Neural progenitor cell (in vitro differentiated cells): Measurements from ENCODE around the gene MRNIP. TPM values are rescaled to one million over a fixed set of nuclear protein-coding genes. Genes with fewer than 3 reads are reported as not detected.

Experiments
- DNase-seq: peaks from one replicate; pipeline ENCODE4 v3.0.0-alpha.2; 2016; ENCODE audit warnings: low spot score
- H2AFZ ChIP-seq: fragments of 200-600 bp; sonication (generic); replicated peaks from 2 replicates; pipeline ENCODE4 v1.6.1; 2016; ENCODE audit warnings: antibody characterized with exemption
- H3F3A ChIP-seq: fragments of 200-600 bp; sonication (generic); 2 replicates; pipeline ENCODE4 v1.6.1; 2016; ENCODE audit warnings: antibody characterized with exemption, low read depth
- H3K27ac ChIP-seq: fragments of 200-600 bp; sonication (generic); 2 replicates; pipeline ENCODE4 v1.5.1; 2016; ENCODE audit warnings: mild to moderate bottlenecking
- H3K27me3 ChIP-seq: fragments of 200-600 bp; sonication (generic); 2 replicates; pipeline ENCODE4 v1.6.1; 2016; ENCODE audit warnings: mild to moderate bottlenecking, moderate library complexity
- H3K36me3 ChIP-seq: fragments of 200-600 bp; sonication (generic); 2 replicates; pipeline ENCODE4 v1.5.1; 2016
- H3K4me1 ChIP-seq: fragments of 200-600 bp; sonication (generic); 2 replicates; pipeline ENCODE4 v1.6.1; 2016; ENCODE audit warnings: mixed run types
- H3K4me2 ChIP-seq: fragments of 200-600 bp; sonication (generic); 2 replicates; pipeline ENCODE4 v1.6.1; 2016
- H3K4me3 ChIP-seq: fragments of 200-600 bp; sonication (generic); 2 replicates; pipeline ENCODE4 v1.5.1; 2016
- H3K79me2 ChIP-seq: fragments of 200-600 bp; sonication (generic); 2 replicates; pipeline ENCODE4 v1.6.1; 2016; ENCODE audit warnings: low read depth
- H3K9ac ChIP-seq: fragments of 200-600 bp; sonication (generic); 2 replicates; pipeline ENCODE4 v1.6.1; 2016
- H3K9me3 ChIP-seq: fragments of 200-600 bp; sonication (generic); 2 replicates; pipeline ENCODE4 v1.5.1; 2016; ENCODE audit warnings: low read depth
- H4K20me1 ChIP-seq: fragments of 200-600 bp; sonication (generic); 2 replicates; pipeline ENCODE4 v1.6.1; 2016; ENCODE audit warnings: low read depth
- H3K27ac Mint-ChIP-seq: 3 replicates; pipeline ENCODE4 v1.8.0; 2021; ENCODE audit warnings: mixed read lengths
- H3K27me3 Mint-ChIP-seq: 2 replicates; pipeline ENCODE4 v1.8.0; 2022; ENCODE audit warnings: low read depth, mild to moderate bottlenecking, inconsistent platforms, moderate library complexity, mixed read lengths; ENCODE audit not compliant: insufficient read depth
- H3K36me3 Mint-ChIP-seq: 3 replicates; pipeline ENCODE4 v1.8.0; 2021; ENCODE audit warnings: mixed read lengths
- H3K4me1 Mint-ChIP-seq: 3 replicates; pipeline ENCODE4 v1.8.0; 2021; ENCODE audit warnings: mixed read lengths
- H3K4me3 Mint-ChIP-seq: 3 replicates; pipeline ENCODE4 v1.8.0; 2021; ENCODE audit warnings: mild to moderate bottlenecking, moderate library complexity, mixed read lengths
- H3K9me3 Mint-ChIP-seq: 3 replicates; pipeline ENCODE4 v1.8.0; 2020; ENCODE audit warnings: mixed read lengths
- EZH2 ChIP-seq: fragments of 200-600 bp; sonication (generic); IDR thresholded peaks from 2 replicates; pipeline ENCODE4 v1.6.1; 2017; ENCODE audit warnings: antibody characterized with exemption, mild to moderate bottlenecking, moderate library complexity
- EZH2phosphoT487 ChIP-seq: fragments of 200-600 bp; sonication (generic); IDR thresholded peaks from 2 replicates; pipeline ENCODE4 v1.6.1; 2017; ENCODE audit warnings: antibody characterized with exemption
- total RNA-seq: library from RNA; depleted of rRNA; stranded (reverse); fragments of >200 nt; gene quantifications from 2 replicates; pipeline ENCODE4 v1.2.3, GENCODE V29; 2015; ENCODE audit warnings: low replicate concordance
- TF ChIP-seq, protein P1 (sequence below): fragments of 200-600 bp; sonication (generic); IDR thresholded peaks from 2 replicates; pipeline ENCODE4 v1.5.1; 2017; ENCODE audit warnings: antibody characterized with exemption, mild to moderate bottlenecking

Gene MRNIP
- total RNA-seq, 1 donor from 2014 or later, result 68.5 TPM

DNA sequence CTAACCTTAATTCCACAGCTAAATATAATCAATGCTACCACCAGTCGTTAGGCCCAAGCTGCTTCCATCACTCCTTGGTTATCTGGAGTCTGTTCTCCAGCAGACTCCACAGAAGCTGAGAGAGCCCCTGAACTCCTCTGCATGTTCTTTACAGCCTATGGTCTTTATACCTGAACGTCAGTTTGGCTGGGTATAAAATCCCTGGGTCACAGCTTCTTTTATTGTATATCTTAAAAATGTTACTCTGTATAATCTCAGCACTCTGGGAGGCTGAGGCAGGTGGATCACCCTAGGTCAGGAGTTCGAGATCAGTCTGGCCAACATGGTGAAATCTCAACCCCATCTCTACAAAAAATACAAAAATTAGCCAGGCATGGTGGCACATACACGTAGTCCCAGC, 23.7 kb upstream of the MRNIP start:
- Histone ChIP-seq H2AFZ (no peak overlapping the region), H3K36me3 (peaks cover 16% of the 10 kb centered on the region), H3K9me3 (peaks cover 15% of the 10 kb centered on the region), H3K9ac (no peak overlapping the region), H3K27me3 (no peaks in the 10 kb centered on the region), H3K79me2 (no peaks in the 10 kb centered on the region), H4K20me1 (no peaks in the 10 kb centered on the region), H3K27ac (no peak overlapping the region), H3K4me3 (no peak overlapping the region), H3F3A (no peaks in the 10 kb centered on the region), H3K4me1 (no peaks in the 10 kb centered on the region), H3K4me2 (no peak overlapping the region)
- no peak for TF ChIP-seq EZH2
- TF ChIP-seq, protein P1, sequence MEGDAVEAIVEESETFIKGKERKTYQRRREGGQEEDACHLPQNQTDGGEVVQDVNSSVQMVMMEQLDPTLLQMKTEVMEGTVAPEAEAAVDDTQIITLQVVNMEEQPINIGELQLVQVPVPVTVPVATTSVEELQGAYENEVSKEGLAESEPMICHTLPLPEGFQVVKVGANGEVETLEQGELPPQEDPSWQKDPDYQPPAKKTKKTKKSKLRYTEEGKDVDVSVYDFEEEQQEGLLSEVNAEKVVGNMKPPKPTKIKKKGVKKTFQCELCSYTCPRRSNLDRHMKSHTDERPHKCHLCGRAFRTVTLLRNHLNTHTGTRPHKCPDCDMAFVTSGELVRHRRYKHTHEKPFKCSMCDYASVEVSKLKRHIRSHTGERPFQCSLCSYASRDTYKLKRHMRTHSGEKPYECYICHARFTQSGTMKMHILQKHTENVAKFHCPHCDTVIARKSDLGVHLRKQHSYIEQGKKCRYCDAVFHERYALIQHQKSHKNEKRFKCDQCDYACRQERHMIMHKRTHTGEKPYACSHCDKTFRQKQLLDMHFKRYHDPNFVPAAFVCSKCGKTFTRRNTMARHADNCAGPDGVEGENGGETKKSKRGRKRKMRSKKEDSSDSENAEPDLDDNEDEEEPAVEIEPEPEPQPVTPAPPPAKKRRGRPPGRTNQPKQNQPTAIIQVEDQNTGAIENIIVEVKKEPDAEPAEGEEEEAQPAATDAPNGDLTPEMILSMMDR, result no peak
- no peak for TF ChIP-seq EZH2phosphoT487
- H3K27me3 Mint-ChIP-seq, result peaks cover 2% of the 10 kb centered on the region
- H3K4me3 Mint-ChIP-seq, result no peak overlapping the region
- no peak overlapping the region for H3K27ac Mint-ChIP-seq
- H3K4me1 Mint-ChIP-seq, result no peaks in the 10 kb centered on the region
- no peak for DNase-seq
- peaks cover 33% of the 10 kb centered on the region for H3K9me3 Mint-ChIP-seq
- H3K36me3 Mint-ChIP-seq, result peaks cover 60% of the 10 kb centered on the region

DNA sequence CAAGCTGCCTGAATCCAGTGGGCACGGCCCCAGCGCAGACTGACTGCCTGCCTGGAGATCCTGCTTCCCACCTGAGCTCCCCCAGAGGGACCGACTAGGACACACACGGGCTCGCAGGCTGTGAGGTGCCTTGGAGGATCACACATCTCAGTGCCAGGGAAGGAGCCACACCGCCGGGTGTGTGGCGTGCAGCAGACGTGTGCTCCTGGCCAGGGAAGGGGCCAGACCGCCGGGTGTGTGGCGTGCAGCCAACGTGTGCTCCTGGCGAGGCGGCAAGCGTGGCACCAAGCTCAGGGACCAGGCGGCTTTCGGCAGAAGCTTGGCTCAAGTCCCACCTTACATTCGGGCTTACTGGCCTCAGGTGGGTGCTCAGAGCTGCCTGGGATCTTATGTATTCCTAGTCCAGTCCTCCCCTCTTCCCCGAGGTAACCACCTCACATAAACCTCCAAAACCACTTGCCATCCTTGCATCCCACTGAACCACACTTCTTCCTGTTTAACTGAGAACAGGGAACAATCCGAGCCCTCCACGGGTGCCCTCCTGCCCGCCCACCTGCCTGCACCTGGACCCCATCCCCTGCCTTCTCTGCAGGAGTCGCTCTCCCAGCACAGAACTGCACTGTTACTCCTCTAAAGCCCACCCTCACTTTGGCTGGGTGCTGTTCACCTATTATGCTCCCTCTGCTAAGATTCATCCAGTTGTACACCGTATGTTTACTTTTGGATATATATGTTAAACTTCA, 22.4 kb upstream of the MRNIP start:
- H4K20me1 ChIP-seq, result no peaks in the 10 kb centered on the region
- H3K4me2 ChIP-seq, result no peak overlapping the region
- Mint-ChIP-seq H3K4me1 (no peaks in the 10 kb centered on the region), H3K27me3 (peaks cover 2% of the 10 kb centered on the region), H3K27ac (peak overlapping the region; percentile 12), H3K4me3 (peak overlapping the region; percentile 1), H3K9me3 (peaks cover 32% of the 10 kb centered on the region), H3K36me3 (peaks cover 50% of the 10 kb centered on the region)
- no peaks in the 10 kb centered on the region for H3K4me1 ChIP-seq
- no peaks in the 10 kb centered on the region for H3K79me2 ChIP-seq
- H3F3A ChIP-seq, result no peaks in the 10 kb centered on the region
- no peak overlapping the region for H3K4me3 ChIP-seq
- TF ChIP-seq EZH2 (no peak), EZH2phosphoT487 (no peak)
- TF ChIP-seq, protein P1, result no peak
- H2AFZ ChIP-seq, result no peak overlapping the region
- H3K27me3 ChIP-seq, result no peaks in the 10 kb centered on the region
- no peak overlapping the region for H3K27ac ChIP-seq
- peaks cover 16% of the 10 kb centered on the region for H3K36me3 ChIP-seq
- no peak overlapping the region for H3K9ac ChIP-seq
- peaks cover 15% of the 10 kb centered on the region for H3K9me3 ChIP-seq
- DNase-seq, result no peak

DNA sequence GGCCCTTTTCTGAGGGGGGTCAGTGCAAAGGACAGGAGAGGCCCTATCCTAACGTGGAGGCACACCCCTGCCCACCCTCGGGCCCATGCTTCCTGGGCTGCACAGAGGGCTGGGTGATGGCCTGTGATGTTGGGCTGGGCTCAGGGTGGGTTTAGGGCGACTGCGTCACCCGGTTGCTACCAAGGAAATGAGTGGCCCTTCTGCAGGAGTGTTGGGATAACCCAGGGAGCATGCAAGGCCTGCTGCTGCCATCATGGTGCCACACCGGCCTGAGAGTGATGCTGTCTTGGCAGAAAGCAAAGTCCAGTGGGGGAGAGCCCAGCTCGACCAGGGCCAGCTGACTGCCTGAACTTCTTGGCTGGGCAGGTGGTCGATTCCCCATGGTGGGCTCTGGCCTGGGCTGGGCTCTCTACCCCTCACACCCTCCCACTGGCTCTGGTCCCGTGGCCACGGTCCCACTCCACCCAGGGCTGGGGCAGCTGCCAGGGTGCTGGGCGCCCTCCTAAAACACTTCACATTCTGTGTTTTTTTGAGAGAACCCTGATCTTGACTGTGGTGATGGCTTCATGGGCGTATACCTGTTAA, 21.5 kb upstream of the MRNIP start:
- no peak for DNase-seq
- no peaks in the 10 kb centered on the region for H4K20me1 ChIP-seq
- H3K27ac ChIP-seq, result no peak overlapping the region
- no peaks in the 10 kb centered on the region for H3K4me1 Mint-ChIP-seq
- no peaks in the 10 kb centered on the region for H3K79me2 ChIP-seq
- TF ChIP-seq, protein P1, result no peak
- TF ChIP-seq EZH2phosphoT487 (no peak), EZH2 (no peak)
- no peak overlapping the region for H3K9ac ChIP-seq
- no peaks in the 10 kb centered on the region for H3K27me3 ChIP-seq
- no peak overlapping the region for H2AFZ ChIP-seq
- peaks cover 26% of the 10 kb centered on the region for H3K9me3 Mint-ChIP-seq
- no peak overlapping the region for H3K4me3 ChIP-seq
- H3K4me2 ChIP-seq, result no peak overlapping the region
- H3K4me1 ChIP-seq, result no peaks in the 10 kb centered on the region
- no peaks in the 10 kb centered on the region for H3F3A ChIP-seq
- H3K36me3 ChIP-seq, result peaks cover 16% of the 10 kb centered on the region
- H3K27ac Mint-ChIP-seq, result no peak overlapping the region
- peaks cover 45% of the 10 kb centered on the region for H3K36me3 Mint-ChIP-seq
- peaks cover 2% of the 10 kb centered on the region for H3K27me3 Mint-ChIP-seq
- no peak overlapping the region for H3K4me3 Mint-ChIP-seq
- H3K9me3 ChIP-seq, result peaks cover 15% of the 10 kb centered on the region
